HepG2 (cell line): Measurements from ENCODE around the gene ZKSCAN1. TPM values are rescaled to one million over a fixed set of nuclear protein-coding genes. Genes with fewer than 3 reads are reported as not detected.

Source experiments
- ATAC-seq: fragments of 200-7000 bp; cut with Tn5 transposase; 3 replicates; pipeline ENCODE4 v1.9.1; 2020; ENCODE audit warnings: mild to moderate bottlenecking, moderate library complexity
- BruUV-seq: library from RNA; stranded (reverse); fragments of 400-500 nt; replicated peaks from 2 replicates; lab custom pipeline; 2021; lab: Mats Ljungman, UMichigan
- CTCF ChIA-PET: fragments of 300-600 bp; formaldehyde crosslinking; extraction: SDS; loops from one replicate; lab custom pipeline; 2021; ENCODE audit warnings: low total read pairs, inconsistent platforms, low intra/inter-chr PET ratio; lab: Yijun Ruan, JAX
- POLR2A ChIA-PET: fragments of 350-600 bp; sonication (Branson Sonifier 250); formaldehyde crosslinking; loops from one replicate; lab custom pipeline; 2020; ENCODE audit warnings: antibody characterized with exemption, inconsistent platforms; lab: Yijun Ruan, JAX
- DNase-seq: peaks from one replicate; pipeline ENCODE4 v3.0.0-alpha.2; 2015; ENCODE audit warnings: low spot score
- FAIRE-seq: peaks from 3 replicates; lab custom pipeline; 2011; peaks lifted over from hg19 to GRCh38; lab: Jason Lieb, UNC
- H2AFZ ChIP-seq: one replicate; pipeline ENCODE4 v1.6.1; 2011; ENCODE audit warnings: low read length, inconsistent platforms
- H3K27ac ChIP-seq: fragments of 300-600 bp; 3 replicates; pipeline ENCODE4 v1.8.0; 2011; ENCODE audit warnings: mixed run types, mild to moderate bottlenecking, mixed read lengths, low read length, inconsistent platforms; ENCODE audit not compliant: insufficient read depth; ENCODE audit errors: extremely low read length
- H3K27me3 ChIP-seq, 2 experiments: fragments of 200-600 bp in 1 of 2; 2 replicates in 1 of 2; 3 replicates in 1 of 2; pipeline versions ENCODE4 v1.6.0 to v1.8.0; 2011; ENCODE audit warnings: low read length in 2 of 2, mild to moderate bottlenecking in 2 of 2, moderate library complexity in 2 of 2, inconsistent platforms in 1 of 2; ENCODE audit not compliant: insufficient read depth in 2 of 2, control insufficient read depth in 1 of 2
- H3K36me3 ChIP-seq, 2 experiments: fragments of 200-600 bp in 1 of 2; replicated peaks in 1 of 2; 2 replicates in 1 of 2; 3 replicates in 1 of 2; pipeline versions ENCODE4 v1.5.1 to v1.8.0; 2011; ENCODE audit warnings: low read length in 2 of 2, inconsistent platforms in 1 of 2; ENCODE audit not compliant: insufficient read depth in 2 of 2, control insufficient read depth in 1 of 2
- H3K4me1 ChIP-seq: 2 replicates; pipeline ENCODE4 v1.5.1; 2012; ENCODE audit warnings: low read length, inconsistent platforms; ENCODE audit not compliant: insufficient read depth
- H3K4me2 ChIP-seq: 2 replicates; pipeline ENCODE4 v1.6.0; 2011; ENCODE audit warnings: low read depth, low read length, inconsistent platforms
- H3K4me3 ChIP-seq, 3 experiments: fragments of 200-600 bp in 1 of 3; sonication (generic), shearing (Covaris generic) in 1 of 3; replicated peaks in 1 of 3; 2 replicates each; pipeline ENCODE4 v1.5.1; 2011 to 2016; ENCODE audit warnings: low read length in 3 of 3, inconsistent platforms in 2 of 3, low read depth in 2 of 3, mild to moderate bottlenecking in 2 of 3, control low read depth in 1 of 3, mixed read lengths in 1 of 3; ENCODE audit not compliant: insufficient read depth in 1 of 3
- H3K79me2 ChIP-seq: one replicate; pipeline ENCODE4 v1.6.1; 2011; ENCODE audit warnings: low read length, inconsistent platforms; ENCODE audit not compliant: insufficient read depth
- H3K9ac ChIP-seq: 2 replicates; pipeline ENCODE4 v1.6.0; 2011; ENCODE audit warnings: mild to moderate bottlenecking, low read depth, low read length, inconsistent platforms; ENCODE audit not compliant: insufficient read depth
- H3K9me3 ChIP-seq: 2 replicates; pipeline ENCODE4 v1.5.1; 2012; ENCODE audit warnings: mild to moderate bottlenecking, low read length
- H4K20me1 ChIP-seq: 2 replicates; pipeline ENCODE4 v1.6.0; 2011; ENCODE audit warnings: inconsistent platforms, mild to moderate bottlenecking, low read length, moderate library complexity; ENCODE audit not compliant: insufficient read depth
- FOXC1 ChIP-seq: sonication (generic); formaldehyde crosslinking; IDR thresholded peaks from 2 replicates; pipeline ENCODE4 v1.8.0; 2022; ENCODE audit warnings: mild to moderate bottlenecking, missing genetic modification reagents, borderline replicate concordance
- KDM4B ChIP-seq: sonication (generic); formaldehyde crosslinking; IDR thresholded peaks from 2 replicates; pipeline ENCODE4 v1.4.0; 2020; ENCODE audit warnings: missing genetic modification reagents
- SMC3 ChIP-seq: IDR thresholded peaks from 2 replicates; pipeline ENCODE4 v1.6.1; 2011; ENCODE audit warnings: low read length, improper control_type of control experiment
- STAG1 ChIP-seq: sonication (generic); formaldehyde crosslinking; IDR thresholded peaks from 2 replicates; pipeline ENCODE4 v1.4.0; 2020; ENCODE audit warnings: missing genetic modification reagents
- WGBS: methylation state at CpG from one replicate; pipeline ENCODE4 v1.1.6; 2017; ENCODE audit warnings: low lambda C conversion rate; 5-methylcytosine and 5-hydroxymethylcytosine counted together
- in situ Hi-C: cut with HindIII; loops from 2 replicates; pipeline ENCODE4 v1.10.0; 2017; ENCODE audit warnings: low pct_unique_long_range_greater_than_20kb; ENCODE audit not compliant: extremely low pct_ligation_motif_present
- intact Hi-C: fragments of 100-400 bp; cut with micrococcal nuclease; formaldehyde crosslinking; loops from one replicate; pipeline ENCODE4 v1.10.0; 2022; ENCODE audit not compliant: unreplicated experiment
- polyA plus RNA-seq, 8 experiments: library from polyadenylated mRNA; depleted of rRNA in 3 of 8; stranded (reverse) in 7 of 8; unstranded in 1 of 8; fragments of >200 nt; fragmentation: Illumina TruSeq in 4 of 8; extraction: Trizol in 4 of 8; gene quantifications; 2 replicates each; pipeline versions ENCODE4 v1.2.1 to v1.2.3, GENCODE V29; 2011 to 2016; ENCODE audit warnings: low read depth in 4 of 8, missing spikeins in 1 of 8, mixed read lengths in 1 of 8; ENCODE audit not compliant: insufficient read depth in 1 of 8
- total RNA-seq, 5 experiments: library from RNA; depleted of rRNA; stranded (reverse); fragments of >200 nt; fragmentation: Illumina TruSeq; extraction: Trizol; gene quantifications; 2 replicates each; pipeline ENCODE4 v1.2.3, GENCODE V29; 2016; ENCODE audit warnings: low read depth in 1 of 5
- TF ChIP-seq, protein P1 (sequence below): sonication (generic); formaldehyde crosslinking; IDR thresholded peaks from 2 replicates; pipeline ENCODE4 v1.4.0; 2020; ENCODE audit warnings: missing genetic modification reagents
- TF ChIP-seq, protein P2 (sequence below): IDR thresholded peaks from 2 replicates; pipeline ENCODE4 v1.6.1; 2012; ENCODE audit warnings: low read depth, low read length, improper control_type of control experiment
- TF ChIP-seq, protein P3 (sequence below): sonication (generic); formaldehyde crosslinking; IDR thresholded peaks from 2 replicates; pipeline ENCODE4 v1.5.0; 2020; ENCODE audit warnings: mild to moderate bottlenecking, missing genetic modification reagents, moderate library complexity

The ZKSCAN1 gene
- total and polyA plus RNA-seq, 2 of the 13 experiments (the other 11 are each of a cell fraction or from before 2014, with no cell fraction given), result 46.4 to 60.6 TPM

DNA sequence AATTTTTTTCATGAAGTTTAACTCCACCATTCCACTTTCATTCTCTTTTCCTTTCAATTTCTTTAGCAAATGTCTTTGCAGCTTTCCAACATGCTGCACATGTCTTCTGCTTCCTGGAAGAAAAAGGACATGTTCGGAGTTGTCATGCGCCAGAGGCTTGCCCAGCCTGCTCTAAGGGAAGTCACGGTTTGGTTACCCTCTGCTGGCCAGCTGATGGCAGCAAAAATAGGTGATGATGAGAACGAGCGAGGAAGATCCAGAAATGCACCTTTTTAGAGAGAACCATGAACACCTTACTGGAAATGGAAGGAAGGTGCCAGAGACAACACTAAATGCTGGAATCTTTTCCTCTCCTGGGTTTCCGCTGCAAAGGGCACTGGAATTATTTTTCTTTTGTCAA lies 29.3 kb downstream of the ZKSCAN1 start:
- no peak for FAIRE-seq

More for the DNA sequence above, 29.3 kb downstream of the ZKSCAN1 start:
- WGBS, result 70% methylated on average over 6 of the region's 6 CpGs
- Histone ChIP-seq H2AFZ (no peak overlapping the region), H3K27me3 (no peaks in the 10 kb centered on the region), H3K9me3 (no peaks in the 10 kb centered on the region), H3K4me1 (peaks cover 34% of the 10 kb centered on the region), H4K20me1 (no peaks in the 10 kb centered on the region), H3K79me2 (no peaks in the 10 kb centered on the region), H3K4me2 (no peak overlapping the region), H3K4me3 (no peak overlapping the region), H3K36me3 (no peaks in the 10 kb centered on the region), H3K27ac (no peak overlapping the region), H3K9ac (no peak overlapping the region)
- ATAC-seq, result peak; percentile 24; the same call in 2 of the 3 replicates
- in situ Hi-C loops, result no loop called here
- TF ChIP-seq, protein P1, sequence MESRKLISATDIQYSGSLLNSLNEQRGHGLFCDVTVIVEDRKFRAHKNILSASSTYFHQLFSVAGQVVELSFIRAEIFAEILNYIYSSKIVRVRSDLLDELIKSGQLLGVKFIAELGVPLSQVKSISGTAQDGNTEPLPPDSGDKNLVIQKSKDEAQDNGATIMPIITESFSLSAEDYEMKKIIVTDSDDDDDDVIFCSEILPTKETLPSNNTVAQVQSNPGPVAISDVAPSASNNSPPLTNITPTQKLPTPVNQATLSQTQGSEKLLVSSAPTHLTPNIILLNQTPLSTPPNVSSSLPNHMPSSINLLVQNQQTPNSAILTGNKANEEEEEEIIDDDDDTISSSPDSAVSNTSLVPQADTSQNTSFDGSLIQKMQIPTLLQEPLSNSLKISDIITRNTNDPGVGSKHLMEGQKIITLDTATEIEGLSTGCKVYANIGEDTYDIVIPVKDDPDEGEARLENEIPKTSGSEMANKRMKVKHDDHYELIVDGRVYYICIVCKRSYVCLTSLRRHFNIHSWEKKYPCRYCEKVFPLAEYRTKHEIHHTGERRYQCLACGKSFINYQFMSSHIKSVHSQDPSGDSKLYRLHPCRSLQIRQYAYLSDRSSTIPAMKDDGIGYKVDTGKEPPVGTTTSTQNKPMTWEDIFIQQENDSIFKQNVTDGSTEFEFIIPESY (CRISPR knock-in tag), result peak; percentile 71
- TF ChIP-seq, protein P2, sequence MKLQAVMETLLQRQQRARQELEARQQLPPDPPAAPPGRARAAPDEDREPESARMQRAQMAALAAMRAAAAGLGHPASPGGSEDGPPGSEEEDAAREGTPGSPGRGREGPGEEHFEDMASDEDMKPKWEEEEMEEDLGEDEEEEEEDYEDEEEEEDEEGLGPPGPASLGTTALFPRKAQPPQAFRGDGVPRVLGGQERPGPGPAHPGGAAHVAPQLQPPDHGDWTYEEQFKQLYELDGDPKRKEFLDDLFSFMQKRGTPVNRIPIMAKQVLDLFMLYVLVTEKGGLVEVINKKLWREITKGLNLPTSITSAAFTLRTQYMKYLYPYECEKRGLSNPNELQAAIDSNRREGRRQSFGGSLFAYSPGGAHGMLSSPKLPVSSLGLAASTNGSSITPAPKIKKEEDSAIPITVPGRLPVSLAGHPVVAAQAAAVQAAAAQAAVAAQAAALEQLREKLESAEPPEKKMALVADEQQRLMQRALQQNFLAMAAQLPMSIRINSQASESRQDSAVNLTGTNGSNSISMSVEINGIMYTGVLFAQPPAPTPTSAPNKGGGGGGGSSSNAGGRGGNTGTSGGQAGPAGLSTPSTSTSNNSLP, result no peak
- TF ChIP-seq STAG1 (CRISPR knock-in tag), result peak; percentile 58
- TF ChIP-seq, protein P3, sequence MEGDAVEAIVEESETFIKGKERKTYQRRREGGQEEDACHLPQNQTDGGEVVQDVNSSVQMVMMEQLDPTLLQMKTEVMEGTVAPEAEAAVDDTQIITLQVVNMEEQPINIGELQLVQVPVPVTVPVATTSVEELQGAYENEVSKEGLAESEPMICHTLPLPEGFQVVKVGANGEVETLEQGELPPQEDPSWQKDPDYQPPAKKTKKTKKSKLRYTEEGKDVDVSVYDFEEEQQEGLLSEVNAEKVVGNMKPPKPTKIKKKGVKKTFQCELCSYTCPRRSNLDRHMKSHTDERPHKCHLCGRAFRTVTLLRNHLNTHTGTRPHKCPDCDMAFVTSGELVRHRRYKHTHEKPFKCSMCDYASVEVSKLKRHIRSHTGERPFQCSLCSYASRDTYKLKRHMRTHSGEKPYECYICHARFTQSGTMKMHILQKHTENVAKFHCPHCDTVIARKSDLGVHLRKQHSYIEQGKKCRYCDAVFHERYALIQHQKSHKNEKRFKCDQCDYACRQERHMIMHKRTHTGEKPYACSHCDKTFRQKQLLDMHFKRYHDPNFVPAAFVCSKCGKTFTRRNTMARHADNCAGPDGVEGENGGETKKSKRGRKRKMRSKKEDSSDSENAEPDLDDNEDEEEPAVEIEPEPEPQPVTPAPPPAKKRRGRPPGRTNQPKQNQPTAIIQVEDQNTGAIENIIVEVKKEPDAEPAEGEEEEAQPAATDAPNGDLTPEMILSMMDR (CRISPR knock-in tag), result peak; percentile 56
- no peak for TF ChIP-seq FOXC1 (CRISPR knock-in tag)
- TF ChIP-seq KDM4B (CRISPR knock-in tag), result no peak
- peak; percentile 43; the same call in 1 of the 2 replicates for TF ChIP-seq SMC3
- DNase-seq, result no peak
- BruUV-seq, result no TSS peak
- ChIA-PET CTCF (interaction anchor here (0.7 kb wide), 1 partner anchor 51 kb away, joined by 3 read pairs; no protein-coding TSS in a partner anchor), POLR2A (interaction anchor here (1.0 to 1.8 kb wide), 2 partner anchors 29 to 41 kb away, joined by 3 read pairs; partner anchors contain the start of gene ZKSCAN1)
- intact Hi-C loops, result no loop called here
